Epithelial cell of prostate (primary cell): ENCODE data around the gene MIXL1.
"Not testable (repeated sequence)": the region's sequence is repeated elsewhere in the genome, so short reads cannot be mapped to it uniquely, and the experiment has no call there.

Experiments
- DNase-seq: peaks from one replicate; pipeline ENCODE4 v3.0.0-alpha.2; 2011; ENCODE audit warnings: low read depth, low spot score
- H3K27ac ChIP-seq: fragments of 450-650 bp; 2 replicates; pipeline ENCODE4 v1.5.1; 2017; ENCODE audit warnings: mild to moderate bottlenecking

The MIXL1 gene

GRCh38 chr1:226211181-226211821, 12.2 kb upstream of the MIXL1 start:
- DNase-seq: no peak
- no peak overlapping the region for H3K27ac ChIP-seq

DNA sequence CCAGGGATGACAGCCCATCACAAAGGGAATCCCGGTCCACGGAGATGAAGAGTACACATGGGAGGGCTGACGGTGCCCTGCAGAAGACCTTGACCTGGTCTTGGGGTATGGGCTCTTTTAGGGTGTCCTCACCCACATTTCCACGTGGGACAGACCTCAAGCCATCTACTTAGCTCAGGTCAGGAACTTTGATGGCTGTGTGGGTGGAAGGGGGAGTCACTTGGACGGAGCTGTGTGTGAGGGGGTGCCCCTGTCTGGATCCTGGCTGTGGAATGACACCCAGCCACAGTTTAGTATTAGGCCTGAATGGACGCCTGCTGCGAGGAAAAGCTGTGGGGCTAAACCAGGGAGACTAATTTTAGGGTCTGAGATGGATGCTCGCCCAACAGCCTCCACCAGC, 10.9 kb upstream of the MIXL1 start:
- H3K27ac ChIP-seq: no peak overlapping the region
- DNase-seq: no peak

- no peak for DNase-seq
- H3K27ac ChIP-seq: no peak overlapping the region
Measured at GRCh38 chr1:226215239-226215638, 8.2 kb upstream of the MIXL1 start.

DNA sequence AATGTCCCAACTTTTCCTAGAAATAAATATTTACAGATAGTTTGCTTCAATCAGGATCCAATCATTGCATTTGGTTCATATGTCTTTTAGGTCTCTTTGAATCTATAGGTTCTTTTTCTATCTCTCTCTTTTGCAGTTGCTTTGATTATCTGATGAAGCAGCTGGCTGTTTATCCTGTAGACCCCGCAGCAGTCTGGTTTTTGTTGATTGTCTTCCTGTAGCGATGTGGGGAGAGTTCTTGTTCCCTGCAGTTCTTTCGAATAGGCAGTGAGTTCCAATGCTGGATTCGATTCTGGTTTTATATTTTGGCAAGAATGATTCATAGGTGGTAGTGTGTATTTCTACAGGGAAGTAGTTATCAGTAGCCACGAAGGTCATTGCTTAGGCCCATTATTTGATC, 7.4 kb upstream of the MIXL1 start:
- no peak for DNase-seq
- no peak overlapping the region for H3K27ac ChIP-seq

DNA sequence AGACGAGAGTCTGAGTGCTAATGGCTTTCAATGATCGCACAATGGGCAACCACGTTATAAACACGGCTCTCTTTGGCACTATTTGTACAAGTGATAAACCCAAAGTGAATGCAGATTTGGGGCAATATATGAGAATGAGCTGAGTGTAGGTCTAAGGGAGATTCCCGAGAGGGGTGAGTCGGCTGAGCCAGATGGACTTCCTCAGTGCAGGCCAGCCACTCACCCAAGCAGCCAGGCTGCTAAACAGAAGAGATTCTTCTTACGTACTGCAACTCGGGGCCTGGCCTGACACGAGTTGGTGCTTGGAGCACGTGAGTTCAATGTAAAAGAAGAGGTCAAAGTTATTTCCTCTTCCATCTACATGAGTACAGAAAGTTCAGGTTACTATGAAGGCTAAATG, 6.2 kb upstream of the MIXL1 start:
- DNase-seq: no peak
- H3K27ac ChIP-seq: no peak overlapping the region

DNA sequence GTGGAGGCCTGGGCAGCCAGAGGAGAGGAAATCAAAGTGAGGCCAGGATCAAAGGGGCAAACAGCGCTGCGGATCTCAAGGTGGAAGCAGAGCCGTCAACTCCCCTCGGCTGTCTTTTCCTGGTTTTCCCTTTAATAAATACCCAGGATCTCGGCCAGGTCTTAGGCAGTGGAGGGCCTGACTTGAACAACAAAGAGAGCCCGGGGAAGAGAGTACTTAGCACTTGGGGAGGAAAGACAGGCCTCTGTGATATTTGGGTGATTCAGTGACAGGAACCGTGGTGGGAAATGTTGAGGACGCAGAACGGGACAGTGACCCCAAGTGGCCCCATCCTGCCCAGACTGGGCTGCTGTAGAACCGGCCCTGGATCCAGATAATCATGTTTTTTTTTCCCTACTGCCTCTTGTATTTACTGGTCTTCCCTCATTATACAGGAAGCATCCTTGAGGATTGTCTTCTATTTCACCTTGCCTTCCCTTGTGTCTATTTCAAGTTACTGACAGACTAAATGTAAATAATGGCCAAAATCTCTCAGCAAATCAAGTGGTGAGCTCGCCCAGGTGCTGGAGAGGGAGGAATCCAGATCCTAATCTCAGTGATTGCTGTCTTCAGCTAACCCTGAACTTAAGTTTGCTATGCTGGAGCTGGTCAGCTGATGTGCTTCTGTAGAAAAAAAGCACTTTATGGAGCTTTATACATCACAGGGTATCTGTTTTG, 2.8 kb upstream of the MIXL1 start:
- H3K27ac ChIP-seq: no peak overlapping the region
- DNase-seq: no peak

DNA sequence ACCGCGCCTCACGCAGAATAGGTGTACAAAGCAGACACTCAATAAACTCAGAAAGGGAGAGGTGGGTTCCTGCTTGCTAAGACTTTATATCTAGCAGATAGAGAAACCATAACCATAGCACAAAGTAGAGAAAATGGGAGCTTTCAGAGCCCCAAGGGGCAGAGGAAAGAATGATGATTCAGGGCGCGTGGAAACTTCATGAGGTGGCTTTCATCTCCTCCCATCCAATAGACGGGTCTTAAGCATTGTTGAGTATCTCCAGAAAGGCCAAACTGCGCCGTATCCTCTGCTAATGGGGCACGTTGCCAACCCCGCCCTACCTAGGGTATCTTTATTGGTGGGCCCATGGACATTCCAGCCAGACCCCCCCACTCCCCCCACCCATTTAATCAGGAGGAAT, 778 bp upstream of the MIXL1 start:
- H3K27ac ChIP-seq: no peak overlapping the region
- no peak for DNase-seq

DNA sequence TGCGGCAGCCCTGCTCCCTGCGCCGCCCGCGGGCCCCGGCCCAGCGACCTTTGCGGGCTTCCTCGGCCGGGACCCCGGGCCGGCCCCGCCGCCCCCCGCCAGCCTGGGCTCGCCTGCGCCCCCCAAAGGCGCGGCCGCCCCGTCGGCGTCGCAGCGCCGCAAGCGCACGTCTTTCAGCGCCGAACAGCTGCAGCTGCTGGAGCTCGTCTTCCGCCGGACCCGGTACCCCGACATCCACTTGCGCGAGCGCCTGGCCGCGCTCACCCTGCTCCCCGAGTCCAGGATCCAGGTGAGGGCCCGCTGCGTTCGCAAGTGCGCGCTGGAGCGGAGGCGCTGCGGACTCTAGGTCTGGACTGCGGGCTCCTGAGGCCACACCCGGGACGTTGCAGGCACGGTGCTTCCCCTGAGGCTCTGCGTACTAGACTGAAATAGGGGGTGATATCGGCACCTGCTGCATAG, 351 bp downstream of the MIXL1 start:
- H3K27ac ChIP-seq: no peak overlapping the region
- DNase-seq: no peak

DNA sequence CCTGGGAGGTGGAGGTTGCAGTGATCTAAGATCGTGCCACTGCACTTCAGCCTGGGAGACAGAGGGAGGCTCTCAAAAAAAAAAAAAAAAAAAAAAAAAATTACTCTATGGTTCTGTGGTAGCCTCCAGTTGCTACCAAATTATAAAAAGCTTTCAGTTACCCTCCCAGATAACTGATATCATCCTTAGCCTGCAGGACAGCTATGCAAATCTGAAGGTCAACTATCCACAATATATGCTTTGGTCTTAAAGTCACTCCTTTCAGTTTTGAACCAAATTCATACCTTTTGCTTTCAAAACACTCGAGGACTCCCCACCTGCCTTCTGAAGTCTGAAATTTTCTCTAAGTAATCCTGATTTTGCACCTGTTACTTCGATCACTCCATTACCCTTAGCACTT, 3.1 kb downstream of the MIXL1 start:
- no peak overlapping the region for H3K27ac ChIP-seq
- DNase-seq: no peak

DNA sequence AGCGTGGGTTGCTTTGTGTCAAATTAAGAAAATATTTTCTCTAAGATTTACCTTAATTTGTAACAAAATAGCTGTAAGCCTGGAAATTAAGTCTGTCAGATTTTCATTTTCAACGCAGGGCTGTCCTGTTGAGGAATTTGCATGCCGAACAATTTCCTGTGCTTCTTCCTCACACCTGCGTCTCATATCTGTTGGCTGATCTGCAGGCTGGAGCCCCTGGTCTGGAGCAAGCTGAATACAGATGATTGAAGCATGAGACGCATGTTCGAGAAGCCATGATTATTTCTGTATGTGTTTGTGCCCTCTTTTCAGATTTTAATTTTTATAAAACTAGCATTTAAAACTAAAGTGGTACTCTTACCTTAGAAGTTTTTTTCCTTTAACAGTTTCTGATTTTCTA, 9.8 kb downstream of the MIXL1 start:
- no peak overlapping the region for H3K27ac ChIP-seq
- no peak for DNase-seq

DNA sequence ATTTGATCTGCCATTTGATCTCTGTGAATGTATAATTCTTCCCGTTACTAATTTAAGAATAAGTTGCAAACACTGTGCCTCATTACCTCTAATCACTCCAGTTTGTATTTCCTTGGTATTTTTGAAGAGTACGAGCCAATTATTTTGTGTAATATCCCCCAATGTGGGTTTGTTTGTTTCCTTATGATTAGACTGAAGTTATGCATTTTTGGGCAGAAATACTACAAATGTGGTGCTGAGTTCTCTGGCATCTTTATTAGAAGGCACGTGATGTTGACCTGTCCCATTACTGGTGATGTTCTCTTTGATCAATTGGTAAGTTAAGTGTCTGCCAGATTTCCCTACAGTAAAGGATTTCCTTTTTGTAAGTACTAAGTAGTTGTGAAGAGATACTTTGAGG, 10.3 kb downstream of the MIXL1 start:
- DNase-seq: no peak
- no peak overlapping the region for H3K27ac ChIP-seq

- H3K27ac ChIP-seq: no peak overlapping the region
- no peak for DNase-seq
Measured at GRCh38 chr1:226236826-226237225, 13.4 kb downstream of the MIXL1 start.

DNA sequence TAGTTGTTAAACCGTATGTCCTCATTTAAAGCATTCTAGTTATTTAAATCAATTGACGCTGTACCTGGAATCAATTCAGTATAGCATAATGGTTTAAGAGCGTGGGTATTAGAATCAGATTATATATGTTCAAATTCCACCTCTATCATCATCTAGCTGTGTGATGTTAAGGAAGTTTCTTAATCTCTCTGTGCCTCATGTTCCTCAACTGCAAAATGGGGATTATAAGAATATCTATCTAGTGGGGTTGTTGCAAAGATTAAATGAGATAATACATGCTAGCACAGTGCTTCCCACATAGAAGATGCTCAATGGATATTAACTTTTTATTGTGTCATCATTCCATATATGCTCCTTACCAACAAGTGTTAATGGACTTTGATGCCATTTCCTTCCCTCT, 16.0 kb downstream of the MIXL1 start:
- no peak for DNase-seq
- no peak overlapping the region for H3K27ac ChIP-seq

DNA sequence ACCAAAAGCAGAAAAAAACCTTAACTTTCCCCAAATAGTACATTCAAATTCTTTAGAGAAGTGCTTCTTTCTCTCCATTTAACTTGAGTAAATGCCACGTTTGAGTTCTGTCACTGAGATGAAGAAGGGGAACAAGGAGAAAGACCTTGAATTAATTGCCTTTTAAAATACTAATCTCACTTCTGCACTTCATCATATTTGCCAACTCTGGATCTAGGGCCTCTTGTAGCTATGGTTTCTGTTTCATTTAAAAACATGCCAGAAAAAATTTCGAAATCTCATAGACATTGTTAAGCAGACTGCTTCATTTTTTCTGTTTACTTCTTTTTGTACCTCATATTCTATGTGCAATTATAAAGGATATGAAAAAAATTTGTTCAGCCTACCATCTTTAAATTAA, 24.6 kb downstream of the MIXL1 start:
- H3K27ac ChIP-seq: no peak overlapping the region
- DNase-seq: no peak

GRCh38 chr1:226248796-226249195, 25.3 kb downstream of the MIXL1 start:
- no peak for DNase-seq
- H3K27ac ChIP-seq: no peak overlapping the region

DNA sequence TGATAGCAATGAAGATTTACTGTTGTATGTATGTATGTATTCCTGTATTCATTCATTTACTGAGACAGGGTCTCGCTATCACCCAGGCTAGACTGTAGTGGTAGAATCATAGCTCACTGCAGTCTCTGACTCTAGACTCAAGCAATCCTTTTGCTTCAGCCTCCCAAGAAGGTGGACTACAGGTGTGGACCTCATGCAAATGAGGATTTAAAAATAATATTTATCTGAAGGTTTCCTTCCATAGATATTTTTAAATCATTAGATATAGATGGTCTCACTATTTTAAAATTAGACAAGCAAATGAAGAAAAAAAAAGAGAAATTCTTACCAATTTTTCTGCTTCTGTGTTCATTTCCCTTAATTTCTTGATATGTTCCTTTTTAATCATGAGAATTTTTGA, 27.0 kb downstream of the MIXL1 start:
- no peak overlapping the region for H3K27ac ChIP-seq
- no peak for DNase-seq

DNA sequence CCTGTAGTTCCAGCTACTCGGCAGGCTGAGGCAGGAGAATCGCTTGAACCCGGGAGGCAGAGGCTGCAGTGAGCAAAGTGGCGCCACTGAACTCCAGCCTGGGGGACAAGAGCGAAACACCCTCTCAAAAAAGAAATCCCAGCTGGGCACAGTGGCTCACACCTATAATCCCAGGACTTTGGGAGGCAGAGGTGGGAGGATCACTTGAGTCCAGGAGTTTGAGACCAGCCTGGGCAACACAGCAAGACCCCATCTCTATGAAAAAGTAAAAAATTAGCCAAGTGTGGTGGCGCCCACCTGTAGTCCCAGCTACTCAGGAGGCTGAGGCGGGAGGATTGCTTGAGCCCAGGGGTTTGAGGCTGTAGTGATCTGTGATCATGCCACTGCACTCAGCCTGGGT, 29.4 kb downstream of the MIXL1 start:
- H3K27ac ChIP-seq, DNase-seq: not testable (repeated sequence)

DNA sequence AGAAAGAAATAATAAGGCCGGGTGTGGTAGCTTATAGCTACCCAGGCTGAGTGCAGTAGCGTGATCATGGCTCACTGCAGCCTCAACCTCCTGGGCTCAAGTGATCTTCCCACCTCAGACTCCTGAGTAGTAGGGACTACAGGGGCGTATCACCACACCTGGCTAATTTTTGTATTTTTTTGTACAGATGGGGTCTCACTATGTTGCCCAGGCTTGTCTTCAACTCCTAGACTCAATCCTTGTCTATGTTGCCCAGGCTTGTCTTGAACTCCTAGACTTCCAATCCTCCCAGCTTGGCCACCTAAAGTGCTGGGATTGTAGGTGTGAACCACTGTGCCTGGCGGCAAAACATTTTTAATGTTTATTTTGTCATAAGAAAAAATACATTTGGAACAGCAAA, 30.5 kb downstream of the MIXL1 start:
- no peak overlapping the region for H3K27ac ChIP-seq
- DNase-seq: no peak

DNA sequence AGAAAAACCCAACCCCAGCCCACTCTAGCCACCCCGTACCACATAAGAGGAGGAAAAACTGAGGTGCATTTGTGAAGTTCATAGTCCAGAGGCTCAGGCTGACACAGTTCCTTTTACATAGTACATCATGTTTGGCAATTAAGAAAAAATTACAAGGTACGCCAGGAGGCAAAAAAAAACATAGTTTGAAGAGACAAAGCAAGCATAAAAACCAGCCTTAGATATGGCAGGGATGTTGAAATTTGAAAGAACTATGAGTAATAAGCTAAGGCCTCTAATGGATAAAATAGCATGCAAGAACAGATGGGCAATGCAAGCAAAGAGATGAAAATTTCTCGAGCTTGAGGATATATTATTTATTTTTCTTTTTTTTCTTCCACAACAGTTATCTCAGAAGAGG, 31.9 kb downstream of the MIXL1 start:
- H3K27ac ChIP-seq: no peak overlapping the region
- DNase-seq: no peak

- no peak for DNase-seq
- no peak overlapping the region for H3K27ac ChIP-seq
Measured at GRCh38 chr1:226261818-226262217, 38.4 kb downstream of the MIXL1 start.

- H3K27ac ChIP-seq: peak overlapping the region; percentile 0
- DNase-seq: no peak
Measured at GRCh38 chr1:226268421-226269124, 45.1 kb downstream of the MIXL1 start.
